ENCODE data around the gene MICAL3. TPM values are rescaled to one million over a fixed set of nuclear protein-coding genes. Genes with fewer than 3 reads are reported as not detected.
A peak's percentile ranks its signal among the peaks of the same experiment; 100 is the strongest.

MICAL3 gene
- total RNA-seq, 1 donor from 2014 or later: 85.7 TPM

DNA sequence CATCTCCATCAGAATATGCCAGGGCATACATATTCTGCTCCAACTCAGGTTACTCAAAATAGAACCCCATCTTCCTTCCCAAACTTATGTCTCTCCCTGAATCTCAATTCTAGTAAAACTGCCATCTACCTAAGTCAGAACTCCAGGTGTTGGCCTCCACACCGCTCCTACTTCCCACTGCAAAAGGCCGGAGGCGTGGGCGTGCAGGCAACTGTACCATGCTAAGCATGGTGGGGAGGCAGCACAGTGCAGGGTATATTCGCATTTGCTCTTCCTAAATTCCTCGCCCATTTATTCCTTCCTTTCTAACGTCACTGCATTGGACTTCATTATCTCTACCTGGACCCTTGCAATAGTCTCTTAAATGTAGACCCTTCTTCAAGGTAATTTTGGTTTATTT lies 97.8 kb downstream of the MICAL3 start:
- ATAC-seq (no peak), DNase-seq (ENCODE audit: missing footprints) (no peak)
- intact Hi-C loops (cut with DNase I): no loop called here

GRCh38 chr22:17925431-17925841 lies 98.9 kb downstream of the MICAL3 start:
- ATAC-seq: no peak
- DNase-seq (ENCODE audit: missing footprints): no peak
- intact Hi-C loops (cut with DNase I): no loop called here

GRCh38 chr22:17924735-17925364 lies 99.5 kb downstream of the MICAL3 start:
- no peak for ATAC-seq
- intact Hi-C loops (cut with DNase I): loop anchor here (5.0 kb wide), 1 partner anchor 62 kb away; no protein-coding TSS in a partner anchor
- no peak for DNase-seq (ENCODE audit: missing footprints)

DNA sequence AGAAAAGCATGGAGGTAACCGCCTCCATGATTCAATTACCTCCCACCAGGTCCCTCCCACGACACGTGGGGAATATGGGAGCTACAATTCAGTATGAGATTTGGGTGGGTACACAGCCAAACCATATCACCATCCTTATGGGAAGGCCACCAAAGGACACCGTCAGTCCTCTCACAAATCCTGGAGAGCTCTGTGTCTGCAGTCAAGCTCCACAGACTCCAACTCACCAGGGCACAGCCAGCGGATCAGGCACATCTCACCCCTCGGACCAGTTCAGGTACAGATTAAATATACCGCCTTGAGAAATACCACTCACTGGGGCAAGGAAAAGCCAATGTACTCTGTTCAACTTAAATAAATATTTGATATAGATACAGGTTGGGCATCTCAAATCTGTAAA lies 100.3 kb downstream of the MICAL3 start:
- no peak for ATAC-seq
- DNase-seq (ENCODE audit: missing footprints): no peak
- intact Hi-C loops (cut with DNase I): loop anchor here (5.0 kb wide), 1 partner anchor 63 kb away; no protein-coding TSS in a partner anchor

DNA sequence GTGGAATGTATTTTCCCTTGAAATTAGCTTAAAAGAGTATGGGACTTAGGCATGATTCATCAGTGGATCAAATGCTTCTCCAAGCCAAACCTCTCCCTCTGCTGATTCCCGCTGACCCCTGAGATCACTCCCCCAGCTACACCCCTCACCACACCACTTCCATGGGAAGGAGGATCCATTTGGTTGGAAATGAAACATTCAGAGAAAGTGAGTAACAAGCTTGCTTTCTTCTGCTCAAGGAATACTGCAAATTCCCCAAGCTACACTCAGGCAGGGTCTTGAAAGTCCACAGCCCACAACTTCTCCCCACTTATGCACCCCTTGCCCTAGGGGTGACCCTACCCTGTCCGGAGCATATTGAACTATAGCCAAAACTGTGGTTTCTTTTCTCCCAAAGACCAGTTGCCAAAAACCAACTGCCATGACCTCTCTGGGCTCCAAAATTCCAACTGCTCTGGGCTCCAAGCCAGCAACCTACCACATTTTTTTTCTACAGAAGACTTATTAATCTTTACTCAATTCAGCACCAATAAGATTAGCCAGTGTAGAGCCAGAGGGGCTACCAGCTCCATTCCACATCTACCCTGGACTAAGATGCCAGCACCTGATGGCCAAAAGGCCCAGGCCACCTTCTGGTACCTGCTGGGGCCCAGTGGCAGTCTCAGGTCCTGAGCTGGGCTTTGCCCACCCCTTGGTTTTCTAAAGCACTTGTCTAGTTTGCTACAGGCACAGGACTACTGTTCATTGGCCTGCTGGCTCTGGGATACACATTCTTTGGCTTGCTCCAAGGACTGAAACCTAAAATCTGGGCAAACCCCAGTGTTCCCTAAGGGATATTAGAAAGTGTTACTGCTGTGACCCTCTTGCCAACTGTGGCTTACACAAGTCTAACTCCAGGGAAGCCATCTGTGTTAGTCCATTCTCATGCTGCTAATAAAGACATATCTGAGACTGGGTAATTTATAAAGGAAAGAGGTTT lies 101.1 kb downstream of the MICAL3 start:
- no peak for ATAC-seq
- DNase-seq (ENCODE audit: missing footprints): no peak
- intact Hi-C loops (cut with DNase I): loop anchor here (2.0 to 5.0 kb wide), 2 partner anchors 32 to 64 kb away; no protein-coding TSS in a partner anchor

DNA sequence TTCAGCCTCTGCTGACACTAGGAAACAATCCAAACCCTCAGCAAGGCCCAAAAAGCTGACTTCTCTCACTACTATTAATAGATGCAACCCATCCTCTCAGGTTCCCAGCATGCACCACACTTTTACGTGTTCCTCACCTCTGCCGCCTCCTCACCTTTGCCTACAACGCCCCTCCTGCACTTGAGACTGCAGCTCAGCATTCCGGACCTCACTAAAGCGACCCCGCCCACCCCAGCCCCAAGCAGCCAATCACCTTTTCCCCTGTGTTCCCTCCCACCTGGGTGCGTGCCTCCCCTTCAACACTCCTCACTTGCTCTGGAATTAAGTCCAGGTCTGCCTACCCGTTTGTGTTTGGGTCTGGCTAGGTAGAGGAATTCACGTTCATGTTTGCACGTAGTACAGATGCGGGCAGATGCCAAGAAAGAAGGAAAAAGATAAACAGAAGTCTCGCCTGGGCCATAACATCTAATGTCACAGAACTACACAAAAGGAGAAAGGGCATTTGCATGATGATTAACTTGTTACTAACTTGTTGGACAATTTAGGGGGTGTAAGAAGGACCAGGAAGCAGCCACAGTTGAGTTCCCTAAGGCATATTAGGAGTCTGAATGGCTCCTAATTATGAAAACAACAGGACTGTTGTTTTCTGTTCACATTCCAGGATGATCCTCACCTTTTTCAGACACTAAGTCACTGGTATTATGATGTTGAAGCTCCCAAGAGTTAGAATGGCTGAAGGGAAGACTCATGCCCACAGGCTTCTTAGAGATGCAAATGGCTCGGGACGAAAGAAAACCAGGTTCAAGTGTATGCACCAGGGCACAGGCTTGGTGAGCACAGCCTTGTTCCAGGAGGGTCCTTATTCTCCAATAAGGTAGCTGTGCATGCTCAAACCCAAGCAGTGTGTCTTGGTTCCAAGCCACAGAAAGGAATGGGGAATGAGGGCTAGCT lies 102.2 kb downstream of the MICAL3 start:
- intact Hi-C loops (cut with DNase I): loop anchor here (2.0 to 5.0 kb wide), 2 partner anchors 31 to 65 kb away; no protein-coding TSS in a partner anchor
- ATAC-seq: peak; percentile 44
- no peak for DNase-seq (ENCODE audit: missing footprints)

DNA sequence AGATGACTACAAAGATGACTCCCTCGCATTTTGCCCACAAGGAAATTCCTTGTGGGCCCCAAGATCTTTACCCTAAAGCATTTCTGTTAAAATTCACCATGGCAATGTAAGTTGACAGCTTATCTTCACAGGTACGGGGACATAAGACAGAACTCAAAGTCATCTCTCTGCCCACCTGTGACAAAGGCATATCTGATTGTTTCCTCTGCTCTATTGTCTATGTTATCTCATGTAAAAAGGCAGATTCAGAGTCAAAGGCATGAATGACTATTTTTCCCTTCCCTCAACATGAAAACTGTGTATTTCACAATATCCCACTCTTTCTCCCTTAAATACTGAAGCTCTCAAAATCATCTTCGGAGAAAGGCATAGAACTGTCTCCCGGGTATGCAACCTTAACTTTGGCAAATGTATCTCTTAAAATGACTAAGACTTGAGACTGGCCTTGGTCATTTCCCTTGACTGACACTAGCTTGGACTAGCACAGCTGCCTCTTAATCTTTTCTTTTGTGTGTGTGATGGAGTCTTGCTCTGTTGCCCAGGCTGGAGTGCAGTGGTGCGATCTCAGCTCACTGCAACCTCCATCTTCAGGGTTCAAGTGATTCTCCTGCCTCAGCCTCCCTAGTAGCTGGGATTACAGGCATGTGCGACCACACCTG lies 103.2 kb downstream of the MICAL3 start:
- DNase-seq (ENCODE audit: missing footprints): no peak
- ATAC-seq: no peak
- intact Hi-C loops (cut with DNase I): loop anchor here (5.0 kb wide), 1 partner anchor 66 kb away; no protein-coding TSS in a partner anchor

DNA sequence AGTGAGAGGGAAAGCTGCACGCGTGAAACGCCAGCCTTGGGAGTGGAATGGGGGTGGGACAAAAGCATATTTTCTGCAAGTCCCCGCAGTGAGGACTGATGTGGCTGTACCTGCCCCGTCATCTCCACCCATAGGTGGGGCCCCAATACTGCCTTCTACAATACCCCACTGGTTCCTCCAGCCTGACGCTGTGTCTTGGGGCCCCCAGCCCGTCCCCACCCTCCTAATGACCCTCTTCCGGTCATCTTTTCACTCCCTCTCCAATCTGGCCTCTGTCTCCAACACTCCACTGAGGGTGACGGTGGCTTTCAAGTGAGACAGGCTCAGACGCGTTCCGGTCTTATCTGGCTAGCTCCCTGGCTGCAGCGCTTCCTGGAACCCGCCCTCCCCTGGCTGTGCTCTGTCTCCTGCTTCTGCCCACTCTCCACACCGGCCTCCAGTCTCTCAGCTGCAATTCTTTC lies 104.2 kb downstream of the MICAL3 start:
- intact Hi-C loops (cut with DNase I): loop anchor here (5.0 kb wide), 1 partner anchor 67 kb away; no protein-coding TSS in a partner anchor
- DNase-seq (ENCODE audit: missing footprints) (peak; percentile 76), ATAC-seq (peak; percentile 82)

DNA sequence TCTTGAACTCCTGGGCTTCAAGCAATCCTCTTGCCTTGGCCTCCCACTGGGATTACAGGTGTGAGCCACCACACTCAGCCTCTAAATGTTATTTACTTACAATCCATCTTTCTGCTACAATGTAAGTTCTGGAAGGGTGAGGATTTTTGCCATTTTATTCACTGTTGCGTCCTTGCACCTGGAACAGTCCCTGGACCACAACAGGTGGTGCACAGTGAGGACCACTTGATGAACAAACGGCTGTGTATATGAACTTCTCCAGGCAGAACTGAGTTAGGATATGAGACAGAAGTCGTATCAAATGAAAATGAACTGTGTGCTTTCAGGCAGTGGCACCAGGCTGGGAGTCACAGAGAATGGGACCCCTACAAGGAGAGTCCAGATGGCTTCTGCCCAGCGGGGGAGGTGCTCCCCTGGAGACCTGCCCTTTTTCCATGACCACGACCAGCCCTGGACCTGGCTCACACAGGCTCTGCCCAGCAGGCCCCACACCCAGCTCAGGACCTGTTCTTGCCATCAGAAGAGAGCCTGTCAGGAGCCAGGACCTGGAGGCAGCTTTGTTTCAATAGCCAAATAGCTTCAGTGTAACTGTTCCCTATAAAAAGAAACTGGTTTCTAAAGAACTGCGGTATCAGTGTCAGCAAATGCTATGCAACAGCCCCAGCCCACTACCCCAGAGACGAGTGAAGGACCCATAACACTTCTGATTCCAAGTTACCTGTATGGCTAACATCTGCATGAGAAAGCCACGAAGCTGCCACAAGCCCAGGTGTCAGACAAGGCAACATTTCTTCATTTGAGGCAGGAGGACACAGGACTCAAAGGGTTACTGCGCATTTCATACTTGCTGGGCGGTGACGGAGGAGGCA lies 104.9 kb downstream of the MICAL3 start:
- intact Hi-C loops (cut with DNase I): loop anchor here (5.0 kb wide), 1 partner anchor 68 kb away; no protein-coding TSS in a partner anchor
- ATAC-seq (peak; percentile 66), DNase-seq (ENCODE audit: missing footprints) (no peak)

- no peak for ATAC-seq
These were observed 105.5 kb downstream of the MICAL3 start for GRCh38 chr22:17918840-17919239.

GRCh38 chr22:17917490-17917983 lies 106.8 kb downstream of the MICAL3 start:
- DNase-seq (ENCODE audit: missing footprints) (no peak), ATAC-seq (peak; percentile 35)
- intact Hi-C loops (cut with DNase I): no loop called here

More at GRCh38 chr22:17918840-17919239, 105.5 kb downstream of the MICAL3 start:
- intact Hi-C loops (cut with DNase I): no loop called here
- no peak for DNase-seq (ENCODE audit: missing footprints)

GRCh38 chr22:17916226-17916889 lies 108.0 kb downstream of the MICAL3 start:
- DNase-seq (ENCODE audit: missing footprints): no peak
- intact Hi-C loops (cut with DNase I): no loop called here

GRCh38 chr22:17915676-17916075 lies 108.7 kb downstream of the MICAL3 start:
- DNase-seq (ENCODE audit: missing footprints): no peak
- ATAC-seq: no peak
- intact Hi-C loops (cut with DNase I): no loop called here

More at GRCh38 chr22:17916226-17916889, 108.0 kb downstream of the MICAL3 start:
- ATAC-seq: no peak

DNA sequence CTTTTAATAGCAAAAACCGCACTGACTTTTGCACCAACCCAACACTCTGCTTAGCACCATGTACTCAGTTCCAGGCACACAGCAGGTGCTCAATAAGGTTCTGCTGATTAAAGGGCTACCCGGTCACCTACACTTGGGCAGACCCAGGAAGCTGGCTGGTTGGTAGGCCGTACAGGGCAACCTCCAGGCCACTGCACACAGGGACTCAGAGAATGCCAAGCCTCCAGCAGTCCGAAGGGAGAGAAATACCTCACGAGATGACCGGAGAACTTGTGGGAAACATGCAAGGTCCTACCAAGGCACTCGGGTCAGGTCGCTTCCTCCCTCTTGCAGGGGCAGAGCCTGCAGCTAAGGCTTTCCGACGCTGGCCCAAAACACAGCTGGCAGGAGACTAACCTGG lies 109.2 kb downstream of the MICAL3 start:
- no peak for ATAC-seq
- DNase-seq (ENCODE audit: missing footprints): no peak
- intact Hi-C loops (cut with DNase I): no loop called here

DNA sequence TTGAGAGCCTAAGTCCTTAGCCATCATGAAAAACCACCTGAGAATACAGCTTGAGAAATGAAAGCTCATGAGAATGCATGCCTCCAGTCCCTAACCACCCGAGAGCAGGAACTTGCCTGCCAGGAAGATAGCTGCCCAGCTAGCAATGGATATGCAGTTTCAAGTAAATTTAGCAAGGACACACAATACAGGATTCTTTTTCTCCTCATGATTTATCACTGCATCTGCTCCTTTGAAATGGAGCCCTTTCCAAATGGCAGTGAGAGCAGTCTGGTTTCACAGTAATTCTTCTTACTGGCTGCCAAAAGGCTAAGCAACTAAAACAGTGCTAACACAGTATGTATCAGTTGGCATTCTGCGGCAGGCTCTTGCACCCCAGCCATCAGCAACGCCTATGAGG lies 109.9 kb downstream of the MICAL3 start:
- intact Hi-C loops (cut with DNase I): loop anchor here (5.0 kb wide), 2 partner anchors 33 to 163 kb away; partner anchors contain the start of gene PEX26
- ATAC-seq (no peak), DNase-seq (ENCODE audit: missing footprints) (no peak)

DNA sequence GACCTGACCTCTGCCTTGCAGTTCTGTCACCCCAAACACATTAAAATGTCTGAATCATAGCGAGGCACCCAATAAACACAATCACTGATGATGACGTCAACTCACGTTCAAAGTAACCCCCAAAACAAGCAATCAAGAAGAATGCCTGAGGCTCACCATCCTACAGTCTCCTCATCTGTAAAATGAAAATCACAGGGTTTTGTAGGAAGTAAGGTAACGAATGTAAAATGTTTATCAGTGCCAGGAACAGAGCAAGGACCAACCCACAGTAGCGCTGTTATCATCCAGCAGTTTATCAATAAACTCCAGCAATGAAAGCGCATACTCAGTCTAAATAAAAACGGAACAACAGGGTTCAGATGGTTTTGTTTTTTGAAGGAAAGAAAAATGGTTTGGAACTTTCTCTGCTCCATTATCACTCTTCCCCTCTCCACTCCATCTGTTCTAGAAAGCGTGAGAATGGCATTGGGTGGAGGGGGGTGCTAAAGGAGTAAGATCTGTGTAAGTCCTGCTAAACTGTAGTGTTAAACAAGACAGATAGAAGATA lies 110.5 kb downstream of the MICAL3 start:
- DNase-seq (ENCODE audit: missing footprints) (no peak), ATAC-seq (no peak)
- intact Hi-C loops (cut with DNase I): loop anchor here (5.0 kb wide), 2 partner anchors 33 to 163 kb away; partner anchors contain the start of gene PEX26
